ENCODE results near the gene PTPRF.

GRCh38 chr1:43576521-43576920 is 45.8 kb downstream of the PTPRF start:
- TF ChIP-seq CTCF (IDR thresholded peaks at IDR 0.05; ENCODE audit: borderline replicate concordance, extremely low read depth, low read length, poor library complexity, severe bottlenecking) (no peak), EZH2 (IDR thresholded peaks at IDR 0.05; ENCODE audit: borderline replicate concordance, low read depth, low read length, severe bottlenecking) (no peak)
